Right lobe of liver (tissue), 6 donors: ENCODE data around the gene ZDHHC1. TPM values are rescaled to one million over a fixed set of nuclear protein-coding genes. Genes with fewer than 3 reads are reported as not detected.

Source experiments
- ATAC-seq, 4 donors: fragments of 200-7000 bp; cut with Tn5 transposase; one replicate each; pipeline ENCODE4 v1.9.1; 2020; ENCODE audit warnings: mild to moderate bottlenecking in 4 of 4, moderate library complexity in 4 of 4
- DNase-seq, 3 donors: peaks; one replicate each; pipeline ENCODE4 v3.0.0-alpha.2; 2020
- H3K27ac ChIP-seq, 3 donors: fragments of 200-600 bp; one replicate each; pipeline ENCODE4 v1.8.0; 2022
- H3K27me3 ChIP-seq, 2 donors: fragments of 200-600 bp; one replicate each; pipeline ENCODE4 v1.8.0; 2022
- H3K36me3 ChIP-seq, 4 donors: fragments of 200-600 bp; sonication (generic) in 1 of 4; one replicate each; pipeline versions ENCODE4 v1.5.1 to v1.8.0; 2017 to 2022; ENCODE audit warnings: control low read depth in 1 of 4
- H3K4me1 ChIP-seq, 4 donors: fragments of 200-600 bp; sonication (generic) in 1 of 4; one replicate each; pipeline versions ENCODE4 v1.5.1 to v1.8.0; 2017 to 2022; ENCODE audit warnings: control low read depth in 1 of 4
- H3K4me3 ChIP-seq, 3 donors: fragments of 200-600 bp; one replicate each; pipeline ENCODE4 v1.8.0; 2022
- H3K9me3 ChIP-seq, 4 donors: fragments of 200-600 bp; sonication (generic) in 1 of 4; one replicate each; pipeline versions ENCODE4 v1.5.1 to v1.8.0; 2017 to 2022; ENCODE audit warnings: control low read depth in 1 of 4
- CTCF ChIP-seq, 4 donors: fragments of 200-600 bp in 3 of 4; fragments of 450-650 bp in 1 of 4; IDR thresholded peaks; one replicate each; pipeline versions ENCODE4 v1.5.1 to v1.8.0; 2016 to 2022; ENCODE audit warnings: antibody characterized with exemption in 4 of 4, mild to moderate bottlenecking in 2 of 4
- POLR2A ChIP-seq: fragments of 450-650 bp; IDR thresholded peaks from one replicate; pipeline ENCODE4 v1.6.1; 2017; ENCODE audit warnings: antibody characterized with exemption, mild to moderate bottlenecking
- WGBS: methylation state at CpG from one replicate; pipeline ENCODE4 v1.1.6; 2018; ENCODE audit warnings: low coverage, low lambda C conversion rate; ENCODE audit not compliant: insufficient coverage; ENCODE audit errors: missing lambda C conversion rate; 5-methylcytosine and 5-hydroxymethylcytosine counted together
- intact Hi-C, 2 donors: fragments of 100-400 bp; cut with DNase I; formaldehyde crosslinking; loops; one replicate each; pipeline versions ENCODE4 v1.11.2 to v1.14.1; 2022
- total RNA-seq, 6 experiments: library from RNA; depleted of rRNA in 2 of 6; stranded (reverse); fragments of >200 nt in 2 of 6; fragmentation: NEBNext Ultra II Directional in 3 of 6; extraction: Animal tissue kit (Norgen Biotek cat#: 25700) in 3 of 6; gene quantifications; one replicate each; pipeline versions ENCODE4 v1.1.0 to v1.2.4, GENCODE V29; 2016 to 2023
- donor health status: DM: no; HTN: yes; CAD: no.
- donor health status: DM: no; HTN: no; CAD: no.
- donor health status: DM: no; HTN: no; CAD: no.
- donor health status: DM: no; HTN: yes; CAD: no.
- donor health status: DM: no; HTN: yes; CAD: no.

ZDHHC1 gene
- total RNA-seq, 6 experiments from 2014 or later, result 1.2 to 4.0 (median 1.8) TPM

- TF ChIP-seq POLR2A (no peak), CTCF (IDR thresholded peaks at IDR 0.05) (peak in 1 of 4 donors; percentile 5)
- H3K9me3 ChIP-seq, result no peaks in the 10 kb centered on the region
- H3K27me3 ChIP-seq, result no peaks in the 10 kb centered on the region
- peak; percentile 62 to 79 (median 74) for ATAC-seq
- H3K4me3 ChIP-seq, result peak overlapping the region; percentile 26 to 53 (median 51)
- intact Hi-C loops, result no loop called here
- WGBS, result no CpG with 5 or more reads among the region's 53 CpGs
- peaks cover 0 to 34% (median 13%) of the 10 kb centered on the region in 4 donors for H3K4me1 ChIP-seq
- peak in 2 of 3 donors; percentile 69 to 86 for DNase-seq
- no peaks in the 10 kb centered on the region for H3K36me3 ChIP-seq
- peak overlapping the region; percentile 47 to 58 (median 51) for H3K27ac ChIP-seq
Measured at GRCh38 chr16:67430504-67430976, 14.3 kb upstream of the ZDHHC1 start.

- Histone ChIP-seq H3K27ac (peak overlapping the region in 2 of 3 donors; percentile 51 to 58), H3K4me3 (peak overlapping the region; percentile 26 to 53 (median 51)), H3K4me1 (peaks cover 0 to 34% (median 13%) of the 10 kb centered on the region in 4 donors), H3K9me3 (no peaks in the 10 kb centered on the region), H3K27me3 (no peaks in the 10 kb centered on the region), H3K36me3 (no peaks in the 10 kb centered on the region)
- no peak for ATAC-seq
- intact Hi-C loops, result loop anchor here (2.0 to 10.0 kb wide), 2 partner anchors 35 to 55 kb away; partner anchors contain the start of genes AGRP (in 1 of the 2) and ATP6V0D1 (in 1 of the 2)
- WGBS, result 0% methylated on average over 1 of the region's 13 CpGs
- DNase-seq, result no peak
- TF ChIP-seq CTCF (IDR thresholded peaks at IDR 0.05), result no peak
- TF ChIP-seq POLR2A, result no peak
Measured at GRCh38 chr16:67429799-67430503, 13.7 kb upstream of the ZDHHC1 start.

GRCh38 chr16:67429053-67429798 is 12.9 kb upstream of the ZDHHC1 start:
- Histone ChIP-seq H3K27ac (no peak overlapping the region), H3K9me3 (no peaks in the 10 kb centered on the region), H3K27me3 (no peaks in the 10 kb centered on the region), H3K4me3 (no peak overlapping the region), H3K36me3 (no peaks in the 10 kb centered on the region), H3K4me1 (peaks cover 0 to 34% (median 13%) of the 10 kb centered on the region in 4 donors)
- TF ChIP-seq POLR2A (no peak), CTCF (IDR thresholded peaks at IDR 0.05) (no peak)
- no peak for DNase-seq
- intact Hi-C loops, result loop anchor here (2.0 to 10.0 kb wide), 2 partner anchors 36 to 56 kb away; partner anchors contain the start of genes AGRP (in 1 of the 2) and ATP6V0D1 (in 1 of the 2)
- 100% methylated on average over 1 of the region's 3 CpGs for WGBS
- ATAC-seq, result peak in 1 of 4 donors; percentile 3

GRCh38 chr16:67428146-67428731 is 12.0 kb upstream of the ZDHHC1 start:
- WGBS, result 37% methylated on average over 3 of the region's 11 CpGs

More at GRCh38 chr16:67428146-67428731, 12.0 kb upstream of the ZDHHC1 start:
- no peaks in the 10 kb centered on the region for H3K27me3 ChIP-seq
- H3K4me3 ChIP-seq, result no peak overlapping the region
- no peak overlapping the region for H3K27ac ChIP-seq
- intact Hi-C loops, result loop anchor here (2.0 to 10.0 kb wide), 2 partner anchors 37 to 57 kb away; partner anchors contain the start of genes AGRP (in 1 of the 2) and ATP6V0D1 (in 1 of the 2)
- ATAC-seq (peak; percentile 59 to 74 (median 68)), DNase-seq (peak; percentile 75 to 77 (median 77))
- no peaks in the 10 kb centered on the region for H3K36me3 ChIP-seq
- no peaks in the 10 kb centered on the region for H3K9me3 ChIP-seq
- TF ChIP-seq POLR2A (no peak), CTCF (IDR thresholded peaks at IDR 0.05) (peak; percentile 83 to 94 (median 88))
- peaks cover 0 to 34% (median 13%) of the 10 kb centered on the region in 4 donors for H3K4me1 ChIP-seq
